ENCODE data around the gene NEK4.

The NEK4 gene

GRCh38 chr3:52723935-52724334, 46.8 kb downstream of the NEK4 start:
- no peak for DNase-seq (ENCODE audit: extremely low read depth, low read depth)
- TF ChIP-seq CTCF (IDR thresholded peaks at IDR 0.05; ENCODE audit: low read depth, low read length), result no peak

GRCh38 chr3:52722491-52722890, 48.2 kb downstream of the NEK4 start:
- no peak for TF ChIP-seq CTCF (IDR thresholded peaks at IDR 0.05; ENCODE audit: low read depth, low read length)
- no peak for DNase-seq (ENCODE audit: extremely low read depth, low read depth)

DNA sequence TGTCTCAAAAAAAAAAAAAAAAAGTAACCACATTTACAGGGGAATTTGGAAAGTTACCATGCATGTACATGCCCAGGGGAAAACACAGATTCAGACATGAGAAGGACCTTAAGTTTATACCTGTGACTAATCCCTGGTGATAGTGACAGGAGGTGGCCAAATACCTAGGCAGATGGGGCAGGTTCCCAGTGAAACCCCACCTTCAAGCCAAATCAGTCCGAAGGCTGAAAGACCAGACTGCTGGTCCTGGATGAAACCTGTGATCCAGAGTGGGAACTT, 49.1 kb downstream of the NEK4 start:
- no peak for DNase-seq (ENCODE audit: extremely low read depth, low read depth)
- TF ChIP-seq CTCF (IDR thresholded peaks at IDR 0.05; ENCODE audit: low read depth, low read length), result no peak

- no peak for TF ChIP-seq CTCF (IDR thresholded peaks at IDR 0.05; ENCODE audit: low read depth, low read length)
- no peak for DNase-seq (ENCODE audit: extremely low read depth, low read depth)
Measured at GRCh38 chr3:52721002-52721729, 49.6 kb downstream of the NEK4 start.

- no peak for TF ChIP-seq CTCF (IDR thresholded peaks at IDR 0.05; ENCODE audit: low read depth, low read length)
Measured at GRCh38 chr3:52719618-52720017, 51.1 kb downstream of the NEK4 start.

GRCh38 chr3:52715714-52716305, 54.9 kb downstream of the NEK4 start:
- DNase-seq (ENCODE audit: extremely low read depth, low read depth), result no peak
- no peak for TF ChIP-seq CTCF (IDR thresholded peaks at IDR 0.05; ENCODE audit: low read depth, low read length)

More at GRCh38 chr3:52719618-52720017, 51.1 kb downstream of the NEK4 start:
- no peak for DNase-seq (ENCODE audit: extremely low read depth, low read depth)

GRCh38 chr3:52714335-52715302, 56.1 kb downstream of the NEK4 start:
- DNase-seq (ENCODE audit: extremely low read depth, low read depth), result no peak

More at GRCh38 chr3:52714335-52715302, 56.1 kb downstream of the NEK4 start:
- TF ChIP-seq CTCF (IDR thresholded peaks at IDR 0.05; ENCODE audit: low read depth, low read length), result no peak

All from AG09319 (cell line).